GM18519 (cell line): ENCODE data around the gene ARPP21.

Experiments
- ATAC-seq: cut with Tn5 transposase; IDR thresholded peaks from one replicate; pipeline ENCODE4 v1.9.1; 2021; ENCODE audit warnings: mild to moderate bottlenecking, moderate library complexity; ENCODE audit not compliant: unreplicated experiment, low FRiP score

The ARPP21 gene

DNA sequence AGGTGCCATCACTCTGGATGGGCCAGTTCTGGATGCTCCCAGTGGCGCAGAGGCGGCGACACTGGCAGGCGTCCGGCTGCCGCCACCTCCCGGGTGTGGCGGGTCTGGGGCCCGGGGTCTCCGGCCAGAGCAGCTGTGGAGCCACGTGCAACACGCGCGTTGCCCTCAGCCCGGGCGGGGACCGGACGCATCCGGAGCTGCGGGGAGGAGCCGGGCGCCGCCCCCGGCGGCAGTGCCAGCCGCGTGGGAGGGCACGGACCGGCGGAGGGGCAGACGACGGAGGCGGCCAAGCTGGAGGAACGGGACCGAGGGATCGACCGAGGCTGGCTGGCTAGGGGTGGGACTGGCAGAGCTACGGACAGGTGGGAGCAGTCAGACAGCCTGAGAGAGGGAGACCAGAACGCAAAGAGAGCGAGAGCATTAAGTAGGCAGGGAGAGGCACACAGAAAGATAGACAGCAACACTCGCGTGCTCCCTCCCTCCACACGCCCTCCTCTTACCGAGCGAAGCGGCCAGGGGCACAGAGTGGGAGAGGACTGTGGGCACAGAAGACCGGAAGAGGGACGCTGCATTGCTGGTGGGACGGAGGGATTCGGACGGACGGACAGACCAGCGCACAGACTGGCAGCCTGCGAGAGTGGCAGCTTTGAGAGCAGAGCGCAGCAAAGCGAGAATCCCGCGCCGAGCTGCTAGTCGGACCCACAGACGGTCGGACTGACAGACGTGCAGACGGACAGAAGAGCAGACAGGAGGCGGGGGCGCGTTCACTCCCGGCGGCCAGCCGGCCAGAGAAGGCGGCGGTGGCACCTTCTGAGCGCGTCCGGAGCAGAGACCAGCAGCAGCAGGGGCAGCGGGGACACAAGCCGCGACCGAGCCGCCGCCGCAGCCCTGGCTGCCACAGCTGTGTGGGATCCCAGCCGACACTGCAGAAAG, at the start of gene ARPP21:
Gene ARPP21 (plus strand): TSS at position 272 of the 933 bp plus-strand sequence. CDS start 42,227 bp downstream, outside the sequence.
- ATAC-seq, result peak; percentile 35

DNA sequence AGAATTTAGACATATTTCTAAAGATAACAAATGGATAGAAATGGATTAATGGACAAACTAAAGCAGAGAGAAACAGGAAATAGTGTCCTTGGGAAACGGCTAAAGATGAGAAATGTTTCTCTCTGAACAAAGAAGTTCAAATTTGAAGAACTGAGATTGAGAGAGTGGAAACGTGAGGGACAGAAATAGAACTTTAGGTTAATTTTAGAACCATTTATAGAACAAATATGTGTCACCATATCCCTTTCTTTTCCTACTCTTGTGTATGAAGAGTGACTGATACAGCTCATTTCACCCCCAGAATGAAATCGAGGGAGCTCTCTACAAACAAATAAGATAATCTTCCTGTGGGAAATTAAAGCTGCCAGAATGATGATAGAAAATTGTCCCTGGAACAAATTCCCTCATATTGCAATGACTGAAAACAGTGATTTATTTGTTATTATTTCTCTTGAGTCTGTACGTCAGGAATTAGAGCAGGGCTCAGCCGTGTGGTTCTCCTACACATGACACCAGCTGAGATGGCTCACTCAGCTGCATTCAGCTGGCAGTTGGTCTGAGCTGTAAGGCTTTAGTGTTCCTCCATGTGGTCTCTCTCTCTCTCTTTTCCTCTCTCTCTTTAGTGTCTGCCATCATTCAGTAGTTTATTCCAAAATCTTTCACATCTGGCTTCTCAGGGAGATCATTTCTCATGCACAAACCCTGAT, 46.6 kb upstream of the ARPP21 start:
- ATAC-seq, result peak; percentile 71

DNA sequence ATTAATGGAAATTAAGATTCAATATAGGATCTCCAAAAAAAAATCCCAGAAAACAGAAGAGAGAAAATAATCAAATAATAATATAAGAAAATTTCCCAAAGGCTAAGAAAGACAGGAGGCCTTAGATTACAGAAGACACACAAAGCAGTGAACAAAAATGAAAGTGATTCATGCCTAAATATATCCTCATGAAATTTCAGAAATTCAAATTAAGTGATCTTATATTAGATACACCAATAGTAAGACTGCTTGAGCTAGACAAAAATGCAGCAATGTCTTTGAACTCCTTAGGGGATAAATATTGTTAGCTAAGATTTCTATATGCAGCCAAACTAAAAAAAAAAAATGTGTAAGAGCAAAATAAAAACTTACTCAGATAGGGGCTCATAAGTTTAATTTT, 44.6 kb upstream of the ARPP21 start:
- peak; percentile 44 for ATAC-seq

DNA sequence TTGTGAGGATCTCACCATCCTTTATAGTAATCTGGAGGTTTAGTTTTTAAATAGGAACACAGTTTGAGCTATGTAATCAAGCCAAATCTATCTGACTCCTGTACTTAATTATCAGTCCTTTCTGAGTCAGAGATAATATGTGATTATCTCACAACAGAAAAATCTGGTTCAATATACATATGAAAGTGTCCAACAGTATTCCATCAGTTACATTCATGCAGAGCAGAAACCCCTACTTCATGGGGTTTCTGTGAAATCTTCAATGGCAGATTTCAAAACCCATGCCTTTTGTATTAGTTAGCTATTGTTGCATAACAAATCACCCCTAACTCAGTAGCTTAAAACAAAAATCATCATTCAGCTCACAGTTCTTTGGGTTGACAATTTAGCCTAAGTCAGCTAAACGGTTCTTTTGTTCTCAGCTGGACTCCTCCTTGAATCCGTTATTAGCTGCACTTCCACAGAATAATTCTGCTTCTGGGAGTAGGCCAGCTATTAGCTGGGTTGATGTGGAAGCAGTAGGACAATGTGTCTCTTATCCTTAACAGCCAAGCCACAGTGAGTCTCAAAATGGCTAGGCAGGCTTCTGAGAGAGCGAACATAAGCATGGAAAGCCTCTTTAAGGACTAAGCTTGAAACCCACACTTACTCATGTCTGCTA, 42.9 kb upstream of the ARPP21 start:
- no peak for ATAC-seq

DNA sequence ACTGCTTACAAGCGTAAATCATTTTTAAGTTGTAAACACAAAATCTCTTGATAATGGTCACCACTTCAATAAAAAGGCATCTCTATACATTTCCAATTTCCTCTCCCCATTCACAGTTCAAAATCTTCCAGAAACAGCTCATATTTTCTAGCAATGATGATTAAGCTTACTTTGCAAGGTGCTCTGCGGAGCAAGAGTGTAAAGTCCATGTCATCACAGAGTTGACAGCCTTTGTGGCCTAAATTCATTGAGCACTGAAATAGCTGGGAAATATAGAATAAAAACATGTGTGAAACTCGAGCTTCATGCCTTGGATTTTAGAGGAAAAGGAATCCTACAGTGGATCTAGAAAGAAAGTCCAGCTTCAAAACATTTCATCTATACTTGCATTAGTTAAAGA, 41.8 kb upstream of the ARPP21 start:
- ATAC-seq, result no peak

DNA sequence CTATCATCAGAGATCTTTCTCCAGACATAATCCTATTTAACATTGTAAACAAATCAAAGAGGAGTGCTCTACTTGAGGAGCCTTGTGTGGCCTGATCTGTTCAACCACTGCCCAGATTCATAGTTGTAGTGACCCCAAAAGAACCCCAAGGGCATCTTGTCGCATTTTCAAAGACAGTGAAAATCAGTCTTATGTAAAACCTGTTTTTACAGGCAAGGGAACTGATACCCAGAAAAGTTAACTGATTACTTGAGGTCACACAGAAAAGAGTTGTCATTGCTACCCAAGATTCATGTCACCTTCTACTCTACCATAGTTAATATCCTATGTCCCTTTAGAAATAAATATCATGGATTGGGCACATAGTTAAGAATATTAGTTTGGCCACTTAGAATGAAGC, 40.5 kb upstream of the ARPP21 start:
- ATAC-seq, result no peak

DNA sequence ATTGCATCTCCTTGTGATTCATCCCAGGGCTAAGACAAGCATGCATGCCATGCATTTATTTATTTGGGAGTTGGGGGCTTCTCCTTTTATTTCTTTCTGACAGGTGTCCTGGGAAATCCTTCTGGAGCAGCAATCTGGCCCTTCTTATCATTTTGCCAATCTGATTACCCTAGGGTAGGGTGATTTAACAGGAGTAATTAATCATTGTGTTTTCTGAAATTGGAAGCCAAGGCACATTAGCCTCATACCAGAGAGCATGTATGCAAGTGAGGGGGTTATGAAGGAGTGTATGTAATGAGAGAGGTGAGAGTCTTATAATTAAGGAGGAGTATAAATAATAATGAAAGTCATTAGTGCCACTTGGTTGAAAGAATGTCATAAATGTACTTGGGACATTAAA, 37.4 kb upstream of the ARPP21 start:
- ATAC-seq, result no peak

DNA sequence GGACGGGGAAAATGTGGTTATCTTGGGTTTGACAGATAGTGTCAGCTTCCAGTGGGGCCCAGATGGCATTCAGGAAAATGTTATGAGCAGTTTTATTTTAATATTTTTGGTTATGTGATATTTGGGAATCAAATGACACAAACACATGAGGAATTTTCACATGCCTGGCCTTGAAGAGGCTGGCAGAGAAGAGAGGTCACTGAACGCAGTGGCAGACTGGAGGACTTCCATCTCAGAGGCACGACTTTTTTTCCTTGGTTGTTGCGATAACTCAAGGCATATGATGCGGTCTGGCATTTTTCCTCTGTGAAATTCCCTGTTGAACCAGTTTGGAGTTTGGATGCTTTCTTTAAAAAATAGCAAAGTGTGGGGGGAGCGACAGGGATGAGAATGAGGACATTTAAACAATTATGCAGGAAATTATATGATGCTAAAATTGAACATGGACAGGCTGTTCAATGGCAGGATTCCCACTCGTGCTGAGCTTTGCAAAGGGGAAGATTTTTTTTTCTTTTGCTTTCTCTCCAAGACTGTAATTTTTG, 36.9 kb upstream of the ARPP21 start:
- ATAC-seq, result no peak

DNA sequence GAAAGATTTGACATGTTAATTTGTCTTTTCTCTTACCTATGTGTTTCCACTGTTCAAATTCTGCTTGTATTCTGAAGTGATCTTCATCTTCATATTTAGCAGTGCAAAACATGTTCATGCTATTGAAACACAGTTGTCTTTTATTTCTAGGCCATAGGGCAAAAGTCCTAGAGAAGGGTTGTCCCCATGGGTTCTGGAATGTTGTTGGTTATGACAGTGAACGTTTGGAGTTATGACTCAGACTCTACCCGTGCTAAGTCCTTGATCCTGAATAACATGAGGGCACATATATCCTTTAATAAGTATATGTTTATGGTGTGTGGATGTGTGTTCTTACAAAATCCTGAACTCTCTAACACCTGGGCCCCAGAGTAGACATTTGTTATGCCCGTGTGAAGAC, 23.0 kb upstream of the ARPP21 start:
- ATAC-seq, result no peak

DNA sequence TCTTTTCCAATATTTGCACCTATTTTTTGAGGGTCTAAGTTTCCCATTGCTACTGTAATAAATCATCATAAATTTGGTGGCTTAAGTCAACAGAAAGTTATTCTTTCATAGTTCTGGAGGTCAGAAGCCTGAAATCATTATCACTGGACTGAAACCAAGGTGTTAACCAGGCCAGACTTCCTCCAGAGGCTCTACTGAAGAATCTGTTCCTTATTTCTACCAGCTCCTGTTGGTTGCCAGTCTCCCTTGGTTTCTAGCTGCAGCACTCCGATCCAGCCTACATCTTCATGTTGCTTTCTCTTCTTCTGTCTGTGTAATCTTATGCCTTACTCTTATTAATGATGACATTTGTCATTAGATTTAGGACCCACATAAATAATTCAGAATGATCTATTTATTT, 22.0 kb upstream of the ARPP21 start:
- ATAC-seq, result no peak

DNA sequence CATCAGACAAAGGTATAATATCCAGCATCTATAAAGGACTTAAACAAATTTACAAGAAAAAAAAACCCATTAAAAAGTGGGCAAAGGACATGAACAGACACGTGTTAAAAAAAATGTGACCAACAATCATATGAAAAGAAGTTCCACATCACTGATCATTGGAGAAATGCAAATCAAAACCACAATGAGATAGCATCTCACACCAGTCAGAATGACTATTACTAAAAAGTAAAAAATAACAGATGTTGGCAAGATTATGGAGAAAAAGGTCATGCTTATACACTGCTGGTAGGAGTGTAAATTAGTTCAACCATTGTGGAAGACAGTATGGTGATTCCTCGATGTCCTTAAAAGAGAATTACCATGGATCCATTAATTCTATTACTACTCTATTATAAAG, 19.1 kb upstream of the ARPP21 start:
- ATAC-seq, result peak; percentile 53

DNA sequence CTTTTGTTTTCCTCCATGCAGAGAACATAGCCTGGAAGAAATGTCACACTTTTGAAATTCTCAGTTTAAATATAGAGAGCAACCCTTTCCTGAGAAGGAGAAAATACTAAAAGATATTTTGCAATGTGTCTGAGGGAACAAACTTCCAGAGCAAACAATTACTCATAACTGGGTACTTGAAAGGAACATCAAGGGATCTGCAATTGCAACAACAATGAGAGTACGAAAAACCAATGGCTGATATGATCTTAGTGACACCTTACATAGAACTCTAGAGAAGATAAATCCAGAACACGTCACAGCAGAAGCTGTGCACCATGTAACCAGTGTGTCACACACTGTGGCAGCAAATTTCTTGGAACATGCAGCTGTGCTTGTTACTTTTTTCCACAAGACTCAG, 14.6 kb upstream of the ARPP21 start:
- ATAC-seq, result no peak

DNA sequence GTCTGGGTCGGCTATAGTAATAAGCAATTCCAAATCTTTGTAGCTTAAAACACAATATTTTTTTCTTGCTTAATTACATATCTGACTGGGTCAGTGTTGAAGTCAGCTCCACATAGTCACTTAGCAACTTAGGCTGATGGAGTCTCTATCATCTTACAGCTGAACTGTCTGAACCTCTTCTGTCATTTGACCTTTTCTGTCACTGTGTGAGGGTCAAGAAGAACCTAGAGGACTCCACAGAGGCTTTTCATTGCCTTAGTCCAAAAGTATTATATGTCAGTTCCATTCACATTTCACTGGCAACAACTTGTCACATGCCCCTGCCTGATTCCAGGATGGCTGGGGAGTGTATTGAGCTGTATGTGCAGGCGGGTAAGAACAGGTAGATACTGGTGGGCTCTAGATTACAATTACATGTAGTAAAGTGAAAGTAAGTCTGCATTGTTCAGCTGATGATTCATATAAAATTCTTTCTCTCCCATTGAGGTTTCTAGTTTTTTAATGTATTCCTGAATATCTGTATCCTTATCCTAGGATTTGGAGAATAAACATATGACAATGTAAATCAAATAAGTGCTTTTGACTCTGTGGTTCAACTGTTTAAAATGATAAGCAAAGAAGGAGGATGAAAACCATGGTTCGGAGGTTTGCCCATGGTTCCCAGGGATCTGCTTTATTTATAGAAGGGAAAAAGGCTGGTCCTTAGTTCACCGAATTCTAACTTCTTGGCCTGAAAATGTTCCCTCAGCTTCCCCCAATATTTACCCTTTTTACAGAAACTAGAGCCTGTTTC, 5.8 kb upstream of the ARPP21 start:
- ATAC-seq, result no peak

DNA sequence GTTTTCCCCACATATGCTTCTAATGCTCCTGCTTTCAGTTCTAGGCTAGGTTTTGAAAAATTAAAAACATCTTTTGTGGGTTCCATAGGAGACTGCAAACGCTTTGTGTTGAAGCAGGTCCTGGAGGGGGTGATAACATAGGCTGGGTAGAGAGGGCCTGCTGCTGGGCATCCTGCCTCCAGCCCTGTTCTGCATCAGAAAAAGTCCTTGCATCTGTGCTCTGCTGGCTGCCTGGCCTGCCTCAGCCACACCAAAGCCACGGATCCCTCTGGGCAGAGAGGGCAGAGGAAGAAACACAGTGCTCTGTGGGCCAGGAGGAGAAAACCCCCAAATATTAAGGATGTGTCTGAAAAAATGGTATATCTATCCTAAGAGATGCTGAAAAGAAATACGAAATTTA, 3.9 kb upstream of the ARPP21 start:
- no peak for ATAC-seq

DNA sequence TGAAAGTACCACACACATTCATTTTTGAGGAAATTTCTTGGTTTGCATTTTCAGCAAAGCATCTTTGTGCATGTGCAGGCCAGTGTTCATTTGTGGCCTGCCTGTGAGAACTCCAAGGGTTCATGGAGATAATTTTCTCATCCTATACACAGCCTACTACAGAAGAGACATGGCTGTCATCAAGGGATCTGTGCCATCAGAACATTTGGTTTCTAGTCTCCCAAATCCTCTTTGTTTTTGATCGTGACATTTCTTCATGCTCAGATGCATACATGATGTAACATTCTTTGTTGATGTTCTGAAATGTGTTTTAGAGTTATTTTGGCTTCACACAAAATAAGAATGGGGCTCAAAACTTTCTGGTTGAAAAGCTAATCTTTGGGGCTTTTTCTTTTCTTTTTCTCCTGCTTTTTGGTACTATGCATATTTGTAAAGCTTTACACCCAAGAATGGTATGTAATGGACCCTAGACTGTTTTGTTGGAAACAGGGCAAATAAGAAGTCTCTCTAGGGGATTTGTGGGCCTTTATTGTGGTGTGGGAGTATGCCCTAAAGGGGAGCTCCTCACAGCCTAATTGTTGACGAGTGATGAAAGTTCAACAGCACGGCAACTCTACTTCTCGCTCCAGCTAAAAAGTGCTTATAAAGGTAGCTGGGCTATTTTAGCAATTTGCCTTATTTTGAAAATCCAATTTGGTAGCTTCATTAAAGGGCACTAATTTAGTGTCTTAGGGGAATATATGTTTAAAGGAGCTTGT, 3.2 kb upstream of the ARPP21 start:
- no peak for ATAC-seq

DNA sequence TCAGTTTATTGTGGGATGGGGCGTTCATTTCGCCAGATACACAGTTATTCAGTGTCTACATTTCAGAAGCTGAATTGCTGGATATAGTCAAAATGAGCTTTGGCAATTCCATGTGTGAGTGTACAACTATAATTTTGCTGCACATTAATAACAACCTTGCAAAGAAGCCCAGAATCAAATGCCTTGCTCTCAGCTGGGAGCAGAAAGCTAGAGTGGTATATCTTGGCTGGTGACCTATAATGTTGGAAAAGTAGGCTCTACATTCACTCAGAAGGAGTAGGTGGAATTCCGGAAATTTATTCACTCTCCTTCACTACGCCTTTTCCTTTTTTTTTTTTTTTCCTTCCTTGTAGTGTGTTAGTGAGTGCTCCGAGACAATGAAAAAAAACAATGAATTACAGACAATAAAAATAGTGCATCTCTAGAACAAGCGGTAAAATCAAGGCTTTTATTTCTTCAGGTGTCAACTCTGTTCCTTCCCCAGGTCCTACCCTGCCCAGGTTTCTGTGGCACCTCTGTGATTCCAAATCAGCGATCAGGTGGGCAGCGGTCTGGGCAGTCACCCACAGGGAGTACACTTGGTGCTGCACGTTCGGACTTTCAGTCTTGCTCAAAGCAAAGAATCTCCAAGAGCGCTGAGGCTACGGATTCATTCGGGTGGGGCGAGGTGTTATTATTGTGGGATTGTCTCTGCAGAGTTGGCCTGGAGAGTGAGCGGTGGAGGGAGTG, 910 bp upstream of the ARPP21 start:
- ATAC-seq, result no peak

DNA sequence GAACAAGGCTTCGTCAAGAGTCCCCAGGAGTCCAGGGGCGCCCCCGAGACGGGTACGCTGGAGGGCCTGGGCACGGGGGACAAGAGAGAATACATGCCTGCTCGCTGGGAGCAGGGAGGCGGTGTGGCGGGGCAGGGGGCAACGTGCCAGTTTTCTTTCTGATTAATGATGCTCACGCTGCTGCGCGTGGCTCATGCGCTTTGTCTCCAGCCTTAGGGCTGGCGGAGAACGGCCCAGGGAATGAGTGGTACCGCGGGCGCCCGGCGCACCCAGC, 408 bp upstream of the ARPP21 start:
- ATAC-seq, result no peak

DNA sequence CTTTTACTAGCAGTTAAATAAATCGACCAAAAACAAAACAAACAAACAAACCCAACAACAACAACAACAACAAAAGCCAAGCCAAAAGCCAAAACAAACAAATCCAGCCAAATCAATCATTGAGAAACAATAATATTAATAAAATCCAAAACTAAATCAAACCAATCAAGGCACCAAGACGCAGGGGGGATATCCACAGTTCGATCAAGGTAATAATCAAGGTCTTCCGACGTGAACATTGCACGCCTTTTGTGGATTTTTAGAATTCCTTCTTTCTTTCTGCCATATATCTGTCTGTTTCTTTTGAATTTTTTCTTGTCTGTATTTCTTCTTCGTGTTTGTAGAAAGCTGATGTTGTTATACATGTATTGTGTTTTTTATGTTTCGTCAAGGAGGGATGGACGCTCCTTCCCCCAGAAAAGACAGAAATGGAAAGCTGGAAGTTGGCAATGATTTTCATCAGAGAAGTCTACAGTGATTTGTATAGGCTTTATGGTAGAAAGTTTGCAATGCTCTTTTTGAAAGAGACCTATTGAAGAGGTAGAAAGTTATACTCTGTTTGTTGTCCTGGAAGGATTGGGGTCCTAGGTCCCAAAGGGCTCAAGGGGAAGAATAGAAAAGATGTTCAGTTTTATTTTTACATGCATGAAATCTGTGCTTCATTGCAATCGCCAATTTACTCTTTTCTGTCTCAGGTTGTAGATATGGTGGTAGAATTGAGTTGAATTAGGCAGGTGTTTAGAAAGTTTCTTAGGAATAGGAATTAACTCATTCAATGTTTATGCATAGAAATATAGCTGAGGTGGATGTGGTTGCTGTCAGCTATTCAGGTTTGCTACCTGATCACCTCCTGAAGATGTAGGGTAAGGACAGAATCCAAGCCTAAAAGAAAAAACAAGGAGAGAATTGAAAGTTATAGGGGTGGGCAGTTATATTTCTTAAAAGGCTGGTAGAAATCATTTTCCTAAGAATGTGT, 1.2 kb downstream of the ARPP21 start:
- ATAC-seq, result no peak
